Measurements from ENCODE around the gene NAALADL2.
A peak's percentile ranks its signal among the peaks of the same experiment; 100 is the strongest.
"Not testable (repeated sequence)": the region's sequence is repeated elsewhere in the genome, so short reads cannot be mapped to it uniquely, and the experiment has no call there.

The NAALADL2 gene

GRCh38 chr3:175222356-175222755, 363.2 kb downstream of the NAALADL2 start:
- no peak for DNase-seq

DNA sequence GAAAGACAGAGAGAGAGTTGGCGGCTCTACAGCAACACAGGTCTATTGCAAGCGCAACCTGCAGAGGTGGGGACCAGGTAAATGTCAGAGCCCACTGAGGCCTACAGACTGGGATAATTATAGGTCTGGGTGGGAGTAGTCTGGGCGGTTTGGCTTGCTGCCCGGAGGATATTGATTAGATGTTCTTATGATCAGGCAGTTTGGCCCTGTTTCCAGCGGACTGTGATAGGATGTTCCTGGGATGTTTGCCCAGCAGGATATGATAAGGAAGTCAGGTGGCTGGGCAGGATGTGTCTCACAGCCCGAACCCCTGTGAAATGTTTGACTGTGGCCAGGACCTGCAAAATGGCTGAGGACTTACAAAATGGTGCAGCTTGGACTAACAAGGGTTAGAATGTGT, 364.9 kb downstream of the NAALADL2 start:
- no peak for DNase-seq

DNA sequence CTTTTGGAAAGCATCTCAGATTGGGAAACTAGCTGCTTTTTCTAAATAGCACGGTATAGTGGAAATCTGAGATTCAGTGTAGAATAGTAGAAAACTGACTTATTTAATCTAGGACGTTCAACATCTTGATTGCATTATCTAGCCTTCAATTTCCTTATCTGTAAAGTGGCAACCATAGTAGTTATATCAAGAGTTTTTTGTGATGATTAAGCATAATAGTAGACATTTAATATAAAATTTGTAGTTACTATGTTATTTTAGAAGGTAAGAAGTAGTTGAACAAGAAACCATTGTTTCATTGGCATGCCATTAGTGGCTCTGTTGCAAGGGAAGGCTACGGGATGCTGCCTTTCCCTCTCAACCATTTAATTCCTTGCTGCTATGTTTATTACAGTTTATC, 367.3 kb downstream of the NAALADL2 start:
- no peak for DNase-seq

DNA sequence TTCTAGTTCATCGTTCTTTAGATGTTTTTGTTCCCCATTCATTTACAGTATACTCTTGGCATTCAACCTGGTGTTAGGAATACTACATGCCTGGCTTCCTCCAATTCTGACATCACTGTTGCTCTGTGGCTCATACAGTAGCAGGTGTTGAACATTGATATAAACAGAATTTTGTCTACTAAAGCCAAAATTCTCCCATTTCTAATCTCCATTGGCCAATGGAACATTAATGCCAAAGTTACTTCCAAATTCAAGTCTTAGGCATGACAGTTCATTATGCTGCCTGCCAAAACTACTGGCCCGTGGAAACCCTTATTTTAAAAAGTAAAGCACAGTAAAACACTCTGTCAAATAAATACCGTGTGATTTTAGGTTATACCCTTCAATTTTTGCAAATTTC, 368.0 kb downstream of the NAALADL2 start:
- DNase-seq = no peak

GRCh38 chr3:175233957-175234940, 375.1 kb downstream of the NAALADL2 start:
- DNase-seq = no peak

GRCh38 chr3:175238801-175239200, 379.7 kb downstream of the NAALADL2 start:
- DNase-seq = peak; percentile 93

DNA sequence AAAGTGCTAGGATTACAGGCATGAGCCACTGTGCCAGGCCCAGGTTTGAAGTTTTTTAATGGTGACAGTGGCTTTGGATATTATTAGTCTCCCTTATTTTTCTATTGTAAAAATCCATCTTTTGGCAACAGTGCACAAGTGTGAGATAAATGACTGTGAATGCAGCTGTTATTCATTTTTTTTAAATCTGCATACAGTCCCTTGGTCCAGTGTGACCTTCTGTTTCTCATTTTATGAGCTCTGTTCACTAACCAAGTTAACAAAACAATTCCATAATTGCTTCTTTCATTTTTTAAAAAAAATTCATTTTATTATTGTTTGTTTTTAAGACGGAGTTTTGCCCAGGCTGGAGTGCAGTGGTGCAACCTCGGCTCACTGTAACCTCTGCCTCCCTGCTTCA, 381.8 kb downstream of the NAALADL2 start:
- DNase-seq = no peak

GRCh38 chr3:175242243-175242642, 383.1 kb downstream of the NAALADL2 start:
- no peak for DNase-seq

DNA sequence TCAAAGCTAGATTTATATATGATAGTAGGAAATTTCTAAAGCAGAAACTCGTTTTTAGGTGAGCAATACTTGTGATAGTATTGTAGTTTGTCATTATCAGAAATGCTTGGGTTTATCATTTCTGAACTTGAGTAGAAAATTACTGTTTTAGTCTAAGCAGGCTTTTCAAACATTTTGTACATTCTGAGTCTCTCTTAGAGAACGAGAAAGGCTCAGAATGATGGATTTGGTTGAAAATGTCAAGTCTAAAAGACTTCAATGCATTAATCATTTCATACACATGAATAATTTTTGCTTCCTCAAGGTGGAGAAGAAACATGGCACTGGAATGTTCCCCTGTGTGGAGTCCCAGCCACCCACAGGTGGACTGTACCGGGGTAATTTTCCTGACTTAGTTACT, 387.1 kb downstream of the NAALADL2 start:
- no peak for DNase-seq

- no peak for DNase-seq
Observed at GRCh38 chr3:175246766-175247165, 387.6 kb downstream of the NAALADL2 start.

- no peak for DNase-seq
Observed at GRCh38 chr3:175247629-175248028, 388.5 kb downstream of the NAALADL2 start.

GRCh38 chr3:175248832-175249231, 389.7 kb downstream of the NAALADL2 start:
- no peak for DNase-seq

DNA sequence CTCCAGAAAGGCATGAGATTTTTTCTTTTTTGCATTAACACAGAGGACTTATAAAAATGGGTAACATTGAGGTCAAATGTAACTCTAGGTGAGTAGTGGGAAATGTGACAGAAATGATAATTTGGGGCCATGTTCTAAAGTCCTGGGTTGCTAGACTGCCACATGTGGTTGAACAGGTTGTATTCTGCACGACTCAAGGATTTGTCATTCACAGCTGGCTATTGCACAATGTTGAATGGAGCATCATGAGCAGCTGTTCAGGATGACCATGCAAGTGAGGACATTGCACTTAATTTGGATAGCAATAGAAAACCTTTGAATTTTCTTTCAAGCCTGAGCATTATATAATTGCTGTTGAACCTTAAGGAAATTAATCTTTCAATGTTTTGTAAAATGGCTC, 396.6 kb downstream of the NAALADL2 start:
- peak; percentile 9 for DNase-seq

- DNase-seq = no peak
Observed at GRCh38 chr3:175257123-175257522, 398.0 kb downstream of the NAALADL2 start.

DNA sequence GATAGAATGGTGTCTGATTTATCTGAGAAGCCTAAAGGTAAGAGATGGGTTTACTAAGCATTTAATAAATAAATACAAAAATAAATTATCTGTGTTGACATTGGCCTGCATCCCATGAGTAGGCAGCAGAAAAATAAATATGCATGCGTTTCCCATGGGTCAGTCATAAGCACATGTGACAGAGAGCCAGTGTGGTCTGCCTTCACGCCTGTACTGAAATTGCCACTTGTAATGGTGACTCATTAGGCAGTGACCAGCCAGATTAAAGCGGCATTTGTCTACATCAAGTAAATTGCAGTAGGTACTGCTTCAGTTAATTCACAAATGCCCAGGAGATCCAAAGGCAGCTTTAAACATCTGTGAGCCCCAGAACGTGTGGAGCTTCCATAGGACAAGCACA, 399.6 kb downstream of the NAALADL2 start:
- no peak for DNase-seq

GRCh38 chr3:175260145-175260794, 401.1 kb downstream of the NAALADL2 start:
- DNase-seq = no peak

DNA sequence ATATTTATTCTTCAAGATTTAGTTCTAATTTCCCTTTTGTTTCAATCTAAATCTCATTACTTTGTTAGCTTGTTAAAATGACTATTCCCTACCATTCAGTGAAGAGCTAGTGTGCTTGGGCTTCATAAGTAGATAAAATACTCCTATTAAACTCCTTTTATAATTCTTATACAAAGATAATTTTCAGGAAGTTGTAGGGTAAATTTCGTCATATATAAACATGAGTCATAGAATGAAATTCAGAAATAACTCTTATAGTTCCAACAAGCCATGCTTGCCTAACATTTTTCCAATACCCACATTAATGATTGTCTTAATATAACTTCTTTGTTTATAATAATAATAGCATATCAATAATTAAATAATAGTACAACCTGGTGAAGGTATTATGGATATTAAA, 407.3 kb downstream of the NAALADL2 start:
- DNase-seq = no peak

GRCh38 chr3:175267121-175267531, 408.0 kb downstream of the NAALADL2 start:
- DNase-seq = no peak

GRCh38 chr3:175267561-175267960, 408.4 kb downstream of the NAALADL2 start:
- DNase-seq = no peak

DNA sequence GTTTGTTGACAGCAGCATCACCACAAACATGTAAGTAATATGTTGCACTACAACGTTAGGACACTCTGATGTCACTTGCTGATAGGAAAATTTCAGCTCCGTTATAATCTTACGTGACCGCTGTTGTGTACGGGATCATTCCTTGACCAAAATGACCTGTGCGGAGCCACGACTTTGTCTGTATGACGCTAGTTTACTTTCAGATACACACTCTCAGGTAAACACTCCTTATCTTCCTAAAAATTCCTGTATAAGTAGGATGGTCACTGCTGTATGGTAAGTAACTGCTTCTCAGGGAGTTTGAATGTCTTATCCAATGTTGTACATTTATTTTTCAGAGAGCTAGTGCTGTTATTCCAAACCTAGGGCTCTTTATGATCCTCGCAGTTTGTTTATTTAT, 410.3 kb downstream of the NAALADL2 start:
- no peak for DNase-seq

- DNase-seq = no peak
Observed at GRCh38 chr3:175270198-175270837, 411.2 kb downstream of the NAALADL2 start.

GRCh38 chr3:175270866-175271265, 411.7 kb downstream of the NAALADL2 start:
- no peak for DNase-seq

- DNase-seq = not testable (repeated sequence)
Observed at GRCh38 chr3:175271465-175271864, 412.3 kb downstream of the NAALADL2 start.

- DNase-seq = no peak
Observed at GRCh38 chr3:175272392-175272791, 413.3 kb downstream of the NAALADL2 start.
